ENCODE results near the gene MOCS2.

The MOCS2 gene

DNA sequence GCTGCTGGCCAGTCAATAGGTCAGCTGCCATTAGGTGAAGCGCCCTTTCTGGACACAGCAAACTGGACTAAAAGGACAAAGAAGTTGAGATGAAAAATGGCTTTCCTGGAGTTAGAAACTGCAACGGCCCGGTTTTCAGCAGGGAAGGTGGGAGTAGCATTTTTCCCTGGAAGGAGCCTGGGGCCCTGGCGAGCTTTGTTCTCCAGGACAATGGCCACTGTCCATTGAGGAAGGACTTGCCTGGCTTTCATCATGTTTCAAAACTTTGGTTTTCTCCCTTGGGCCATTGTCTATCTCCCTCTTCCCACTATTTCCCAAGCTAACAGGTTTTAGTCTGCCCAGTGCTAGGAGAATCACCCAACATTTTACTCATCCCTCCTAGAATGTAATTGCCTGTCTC lies 56.2 kb downstream of the MOCS2 start:
- H3K4me1 ChIP-seq (ENCODE audit: insufficient read depth, low read length) = no peaks in the 10 kb centered on the region
- H3K9me3 ChIP-seq (ENCODE audit: control insufficient read depth, insufficient read depth, low read length) = no peaks in the 10 kb centered on the region
- no peak overlapping the region for H3K9ac ChIP-seq (ENCODE audit: low read depth, low read length)
- no peaks in the 10 kb centered on the region for H3K36me3 ChIP-seq (ENCODE audit: insufficient read depth, low read length)

- Histone ChIP-seq H3K9me3 (ENCODE audit: control insufficient read depth, insufficient read depth, low read length) (no peaks in the 10 kb centered on the region), H3K36me3 (ENCODE audit: insufficient read depth, low read length) (no peaks in the 10 kb centered on the region), H3K9ac (ENCODE audit: low read depth, low read length) (no peak overlapping the region), H3K4me1 (ENCODE audit: insufficient read depth, low read length) (no peaks in the 10 kb centered on the region)
Observed at GRCh38 chr5:53052499-53052898, 57.1 kb downstream of the MOCS2 start.

- Histone ChIP-seq H3K9ac (ENCODE audit: low read depth, low read length) (no peak overlapping the region), H3K9me3 (ENCODE audit: control insufficient read depth, insufficient read depth, low read length) (no peaks in the 10 kb centered on the region), H3K36me3 (ENCODE audit: insufficient read depth, low read length) (no peaks in the 10 kb centered on the region)
Observed at GRCh38 chr5:53048248-53048647, 61.3 kb downstream of the MOCS2 start.

More at GRCh38 chr5:53048248-53048647, 61.3 kb downstream of the MOCS2 start:
- no peaks in the 10 kb centered on the region for H3K4me1 ChIP-seq (ENCODE audit: insufficient read depth, low read length)

Measured in ES-I3 (cell line).